ENCODE results near the gene HCFC1R1. TPM values are rescaled to one million over a fixed set of nuclear protein-coding genes. Genes with fewer than 3 reads are reported as not detected.

HCFC1R1 gene
- total and polyA plus RNA-seq, 4 donors, result 10.9 to 138 (median 45.7) TPM

DNA sequence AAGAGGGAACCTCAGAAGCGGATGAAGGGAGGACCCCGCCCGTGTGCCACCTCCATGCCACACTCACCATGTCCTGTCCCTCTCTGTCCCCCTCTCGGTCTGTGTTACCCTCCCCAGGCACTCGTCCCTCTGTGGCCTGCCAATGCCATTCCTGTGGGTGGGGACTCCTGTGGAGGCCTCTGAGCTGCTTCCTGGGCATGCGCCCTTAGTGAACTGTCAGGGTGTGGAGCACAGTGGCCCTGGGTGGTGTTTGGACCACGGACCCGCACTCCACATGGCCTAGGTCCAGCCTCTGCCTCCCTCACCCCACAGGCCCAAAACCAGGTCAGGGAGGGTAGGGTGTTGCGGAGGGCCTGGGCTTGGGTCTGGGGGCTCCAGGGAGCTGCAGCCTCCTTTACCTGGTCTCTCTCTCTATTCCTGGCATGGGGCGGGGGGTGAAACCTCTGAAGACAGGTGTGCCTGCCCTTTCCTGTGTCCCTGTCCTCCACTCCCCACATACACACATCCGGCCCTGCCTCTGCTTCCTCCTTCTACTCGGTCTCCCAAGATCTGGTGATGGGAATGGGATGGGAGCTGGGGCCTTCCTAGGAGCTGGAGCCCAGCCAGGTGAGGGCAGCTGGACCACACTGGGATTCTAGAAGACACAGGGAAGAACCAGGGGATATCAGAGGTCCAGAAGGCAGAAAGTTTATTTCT is 32.0 kb downstream of the HCFC1R1 start:
- no peaks in the 10 kb centered on the region for H3K9me3 ChIP-seq (ENCODE audit: control insufficient read depth in 4 of 4, insufficient read depth in 3 of 4, low read length in 3 of 4)
- H3K9ac ChIP-seq (ENCODE audit: insufficient read depth in 1 of 2, low read length in 2 of 2), result no peak overlapping the region
- DNase-seq (no peak), ATAC-seq (ENCODE audit: insufficient read depth, low FRiP score) (no peak)
- WGBS, 2 donors, result 85 to 86% methylated on average over 11 to 12 of the region's 12 CpGs
- H3K27ac ChIP-seq (ENCODE audit: low read depth in 1 of 2, low read length in 1 of 2), result no peak overlapping the region
- no peaks in the 10 kb centered on the region for H3K36me3 ChIP-seq (ENCODE audit: control insufficient read depth in 4 of 4, insufficient read depth in 4 of 4, low read length in 4 of 4)
- TF ChIP-seq, protein P1, sequence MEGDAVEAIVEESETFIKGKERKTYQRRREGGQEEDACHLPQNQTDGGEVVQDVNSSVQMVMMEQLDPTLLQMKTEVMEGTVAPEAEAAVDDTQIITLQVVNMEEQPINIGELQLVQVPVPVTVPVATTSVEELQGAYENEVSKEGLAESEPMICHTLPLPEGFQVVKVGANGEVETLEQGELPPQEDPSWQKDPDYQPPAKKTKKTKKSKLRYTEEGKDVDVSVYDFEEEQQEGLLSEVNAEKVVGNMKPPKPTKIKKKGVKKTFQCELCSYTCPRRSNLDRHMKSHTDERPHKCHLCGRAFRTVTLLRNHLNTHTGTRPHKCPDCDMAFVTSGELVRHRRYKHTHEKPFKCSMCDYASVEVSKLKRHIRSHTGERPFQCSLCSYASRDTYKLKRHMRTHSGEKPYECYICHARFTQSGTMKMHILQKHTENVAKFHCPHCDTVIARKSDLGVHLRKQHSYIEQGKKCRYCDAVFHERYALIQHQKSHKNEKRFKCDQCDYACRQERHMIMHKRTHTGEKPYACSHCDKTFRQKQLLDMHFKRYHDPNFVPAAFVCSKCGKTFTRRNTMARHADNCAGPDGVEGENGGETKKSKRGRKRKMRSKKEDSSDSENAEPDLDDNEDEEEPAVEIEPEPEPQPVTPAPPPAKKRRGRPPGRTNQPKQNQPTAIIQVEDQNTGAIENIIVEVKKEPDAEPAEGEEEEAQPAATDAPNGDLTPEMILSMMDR (IDR thresholded peaks at IDR 0.05; ENCODE audit: control extremely low read depth, extremely low read depth), result no peak
- no peak overlapping the region for H3K4me3 ChIP-seq
- H3K4me1 ChIP-seq (ENCODE audit: control insufficient read depth in 5 of 5, insufficient read depth in 5 of 5, low read length in 5 of 5), result peaks cover 0 to 25% (median 4%) of the 10 kb centered on the region in 5 donors
- no peaks in the 10 kb centered on the region for H3K27me3 ChIP-seq (ENCODE audit: control insufficient read depth in 3 of 3, insufficient read depth in 3 of 3, low read length in 2 of 3)

DNA sequence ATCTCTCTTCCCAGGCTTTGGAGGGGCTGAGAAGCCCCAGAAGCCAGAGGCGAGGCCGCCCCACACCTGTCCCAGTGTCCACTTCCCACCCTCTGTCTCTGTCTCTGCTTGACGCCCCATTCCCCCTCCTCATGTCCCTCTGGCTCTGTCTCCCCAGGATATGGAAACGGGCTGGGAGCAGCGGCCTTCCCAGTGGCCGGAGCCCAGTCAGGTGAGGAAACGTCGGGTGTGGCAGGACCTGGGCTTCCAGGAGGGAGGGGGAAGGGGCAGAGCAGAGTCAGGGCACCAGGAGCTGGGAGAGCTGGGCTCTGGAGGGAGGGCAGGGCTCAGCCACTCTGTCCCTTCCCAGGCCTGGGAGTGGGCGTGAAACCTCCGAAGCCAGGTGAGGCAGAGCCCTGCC is 32.9 kb downstream of the HCFC1R1 start:
- H3K27ac ChIP-seq (ENCODE audit: low read depth in 1 of 2, low read length in 1 of 2), result no peak overlapping the region
- H3K9me3 ChIP-seq (ENCODE audit: control insufficient read depth in 4 of 4, insufficient read depth in 3 of 4, low read length in 3 of 4), result no peaks in the 10 kb centered on the region
- TF ChIP-seq, protein P1 (IDR thresholded peaks at IDR 0.05; ENCODE audit: control extremely low read depth, extremely low read depth), result no peak
- no peak for ATAC-seq (ENCODE audit: insufficient read depth, low FRiP score)
- H3K4me1 ChIP-seq (ENCODE audit: control insufficient read depth in 5 of 5, insufficient read depth in 5 of 5, low read length in 5 of 5), result peaks cover 0 to 33% (median 7%) of the 10 kb centered on the region in 5 donors
- WGBS, 2 donors, result 65 to 86% methylated on average over 10 of the region's 10 CpGs
- H3K36me3 ChIP-seq (ENCODE audit: control insufficient read depth in 4 of 4, insufficient read depth in 4 of 4, low read length in 4 of 4), result no peaks in the 10 kb centered on the region
- no peak for DNase-seq
- no peaks in the 10 kb centered on the region for H3K27me3 ChIP-seq (ENCODE audit: control insufficient read depth in 3 of 3, insufficient read depth in 3 of 3, low read length in 2 of 3)
- H3K9ac ChIP-seq (ENCODE audit: insufficient read depth in 1 of 2, low read length in 2 of 2), result no peak overlapping the region
- H3K4me3 ChIP-seq, result no peak overlapping the region

DNA sequence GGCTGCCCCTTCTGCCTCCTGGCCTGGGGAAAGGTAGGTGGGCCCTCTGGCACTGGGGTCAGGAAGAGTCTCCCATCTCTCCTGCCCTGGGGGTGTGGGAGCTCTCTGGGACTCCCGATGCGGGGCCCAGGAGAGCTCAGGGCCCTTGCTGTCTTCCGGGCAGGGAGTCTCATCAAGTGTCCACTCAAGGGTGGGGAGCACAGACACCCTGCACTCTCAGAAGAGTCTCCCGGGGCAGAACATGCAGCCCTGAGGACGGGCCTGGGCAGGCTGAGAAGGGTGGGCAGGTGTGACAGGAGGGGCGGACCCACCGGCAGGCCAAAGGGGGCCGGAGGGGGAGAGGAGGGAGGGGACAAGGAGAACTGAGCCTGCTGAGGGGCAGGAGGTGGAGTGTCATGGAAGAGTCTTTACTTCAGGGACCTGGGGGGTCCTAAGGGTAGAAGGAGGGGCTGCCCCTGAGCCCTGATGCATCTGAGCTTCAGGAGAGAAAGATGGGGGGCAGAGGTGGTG is 35.1 kb downstream of the HCFC1R1 start:
- TF ChIP-seq, protein P1 (IDR thresholded peaks at IDR 0.05; ENCODE audit: control extremely low read depth, extremely low read depth), result no peak
- DNase-seq (no peak), ATAC-seq (ENCODE audit: insufficient read depth, low FRiP score) (no peak)
- peaks cover 0 to 41% (median 12%) of the 10 kb centered on the region in 5 donors for H3K4me1 ChIP-seq (ENCODE audit: control insufficient read depth in 5 of 5, insufficient read depth in 5 of 5, low read length in 5 of 5)
- 62 to 77% methylated on average over 8 of the region's 8 CpGs for WGBS, 2 donors
- H3K4me3 ChIP-seq, result no peak overlapping the region
- H3K9me3 ChIP-seq (ENCODE audit: control insufficient read depth in 4 of 4, insufficient read depth in 3 of 4, low read length in 3 of 4), result no peaks in the 10 kb centered on the region
- no peaks in the 10 kb centered on the region for H3K36me3 ChIP-seq (ENCODE audit: control insufficient read depth in 4 of 4, insufficient read depth in 4 of 4, low read length in 4 of 4)
- H3K27ac ChIP-seq (ENCODE audit: low read depth in 1 of 2, low read length in 1 of 2), result no peak overlapping the region
- no peaks in the 10 kb centered on the region for H3K27me3 ChIP-seq (ENCODE audit: control insufficient read depth in 3 of 3, insufficient read depth in 3 of 3, low read length in 2 of 3)
- H3K9ac ChIP-seq (ENCODE audit: insufficient read depth in 1 of 2, low read length in 2 of 2), result no peak overlapping the region
